NB4 (cell line): Measurements from ENCODE around the gene TRPC4AP.

Experiments used
- TF ChIP-seq, protein P1 (sequence below): IDR thresholded peaks from one replicate; pipeline ENCODE4 v1.5.1; 2012; ENCODE audit warnings: low read depth, low read length
- TF ChIP-seq, protein P2 (sequence below): IDR thresholded peaks from 2 replicates; pipeline ENCODE4 v1.6.1; 2011; ENCODE audit warnings: low read depth, low read length

DNA sequence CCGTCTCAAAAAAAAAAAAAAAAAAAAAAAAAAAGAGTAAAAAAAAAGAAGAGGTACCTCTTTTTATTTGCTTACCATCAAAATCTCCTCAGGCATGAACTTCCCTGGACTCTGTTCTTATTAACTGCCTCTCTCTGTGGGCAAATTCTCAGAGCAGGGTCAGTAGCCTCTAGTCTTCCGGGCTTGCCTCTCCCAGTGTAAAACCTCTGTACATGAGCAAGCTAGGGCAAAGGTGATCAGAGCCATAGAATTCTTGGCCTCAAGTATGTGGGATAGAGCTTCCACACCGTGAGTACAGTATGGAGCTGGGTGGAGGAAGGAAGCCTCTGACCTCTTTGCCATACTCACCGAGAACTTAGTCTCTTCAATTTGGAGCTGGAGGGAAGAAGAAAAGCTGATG, 58.5 kb downstream of the TRPC4AP start:
- TF ChIP-seq, protein P1, sequence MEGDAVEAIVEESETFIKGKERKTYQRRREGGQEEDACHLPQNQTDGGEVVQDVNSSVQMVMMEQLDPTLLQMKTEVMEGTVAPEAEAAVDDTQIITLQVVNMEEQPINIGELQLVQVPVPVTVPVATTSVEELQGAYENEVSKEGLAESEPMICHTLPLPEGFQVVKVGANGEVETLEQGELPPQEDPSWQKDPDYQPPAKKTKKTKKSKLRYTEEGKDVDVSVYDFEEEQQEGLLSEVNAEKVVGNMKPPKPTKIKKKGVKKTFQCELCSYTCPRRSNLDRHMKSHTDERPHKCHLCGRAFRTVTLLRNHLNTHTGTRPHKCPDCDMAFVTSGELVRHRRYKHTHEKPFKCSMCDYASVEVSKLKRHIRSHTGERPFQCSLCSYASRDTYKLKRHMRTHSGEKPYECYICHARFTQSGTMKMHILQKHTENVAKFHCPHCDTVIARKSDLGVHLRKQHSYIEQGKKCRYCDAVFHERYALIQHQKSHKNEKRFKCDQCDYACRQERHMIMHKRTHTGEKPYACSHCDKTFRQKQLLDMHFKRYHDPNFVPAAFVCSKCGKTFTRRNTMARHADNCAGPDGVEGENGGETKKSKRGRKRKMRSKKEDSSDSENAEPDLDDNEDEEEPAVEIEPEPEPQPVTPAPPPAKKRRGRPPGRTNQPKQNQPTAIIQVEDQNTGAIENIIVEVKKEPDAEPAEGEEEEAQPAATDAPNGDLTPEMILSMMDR, result no peak
- TF ChIP-seq, protein P2, sequence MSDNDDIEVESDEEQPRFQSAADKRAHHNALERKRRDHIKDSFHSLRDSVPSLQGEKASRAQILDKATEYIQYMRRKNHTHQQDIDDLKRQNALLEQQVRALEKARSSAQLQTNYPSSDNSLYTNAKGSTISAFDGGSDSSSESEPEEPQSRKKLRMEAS, result no peak
